HG02623 (cell line): ENCODE results near the gene PCYT1B.
A peak's percentile ranks its signal among the peaks of the same experiment; 100 is the strongest.

Experiments
- ATAC-seq: cut with Tn5 transposase; IDR thresholded peaks from one replicate; pipeline ENCODE4 v1.9.1; 2021; ENCODE audit warnings: moderate library complexity; ENCODE audit not compliant: unreplicated experiment

PCYT1B gene

DNA sequence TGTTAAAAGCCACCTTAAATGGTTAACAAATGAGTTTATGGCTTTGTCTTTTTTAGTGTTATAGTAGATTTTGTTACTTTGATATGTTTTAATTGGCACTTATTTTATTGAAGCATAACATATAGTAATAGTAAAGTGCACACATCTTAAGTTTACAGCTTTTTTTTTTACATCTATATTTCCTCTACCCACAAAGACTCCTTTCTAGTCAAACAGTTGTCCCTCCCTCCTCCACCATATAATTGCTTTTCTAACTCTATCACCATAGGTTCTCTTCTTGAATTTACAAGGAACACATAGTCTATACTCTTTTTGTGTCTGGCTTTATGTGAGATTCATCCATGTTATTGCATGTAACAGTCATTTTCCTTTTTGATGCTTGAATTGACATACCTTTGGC lies 110.6 kb downstream of the PCYT1B start:
- ATAC-seq: no peak

DNA sequence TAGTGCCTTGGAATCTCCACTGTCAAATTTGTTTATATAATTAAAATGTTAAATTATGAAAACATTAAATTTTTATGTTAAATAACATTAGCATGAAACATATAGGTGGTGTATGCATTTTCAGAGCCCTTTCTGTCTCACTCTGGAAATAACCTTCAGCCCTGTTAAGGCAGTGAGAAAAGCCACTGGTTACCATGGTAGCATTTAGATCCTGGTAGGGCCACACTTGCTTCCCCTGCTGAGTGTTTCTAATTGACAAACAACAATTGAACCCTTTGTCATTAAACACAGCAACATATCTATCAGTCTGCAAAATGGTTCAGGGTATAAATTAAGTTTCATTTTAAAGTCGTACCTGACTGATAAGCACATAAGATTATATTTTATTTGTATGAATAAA lies 118.5 kb downstream of the PCYT1B start:
- no peak for ATAC-seq

DNA sequence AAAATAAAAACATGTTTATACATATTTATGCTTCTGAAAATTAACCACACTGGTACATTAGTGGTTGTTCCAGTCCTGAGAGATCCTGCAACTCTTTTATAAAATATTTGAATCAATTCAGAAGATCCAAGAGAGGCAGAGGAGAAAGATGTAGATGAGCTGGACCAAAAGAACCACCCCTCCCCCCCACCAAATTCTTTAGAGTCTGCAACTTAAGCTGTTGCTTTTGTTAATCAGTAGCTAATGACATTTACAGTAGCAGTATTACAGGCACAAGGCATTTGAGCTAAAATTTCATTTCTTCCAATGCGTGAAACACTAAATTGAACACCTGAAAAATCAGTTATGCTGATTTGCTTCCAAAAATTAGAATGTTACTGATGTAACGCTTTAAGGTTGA lies 120.5 kb downstream of the PCYT1B start:
- no peak for ATAC-seq

DNA sequence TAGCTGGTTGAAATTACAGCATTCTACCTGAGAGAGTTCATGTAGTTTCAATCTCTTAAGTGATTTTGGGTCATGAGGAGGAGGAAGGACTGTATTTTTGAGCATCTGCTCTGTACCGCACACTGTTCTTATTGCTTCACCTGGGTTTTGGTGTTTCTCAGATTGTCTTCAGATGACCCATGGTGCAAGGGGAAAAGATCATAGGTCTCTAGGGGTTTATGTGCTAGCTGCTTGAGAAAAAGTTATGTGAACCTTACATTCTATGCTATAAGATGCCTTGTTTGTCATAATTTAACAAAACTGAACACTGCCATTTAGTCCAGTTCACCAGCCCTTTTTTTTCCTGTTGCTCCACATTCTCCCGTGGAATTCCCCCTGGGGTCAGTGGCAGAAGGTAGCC lies 121.7 kb downstream of the PCYT1B start:
- no peak for ATAC-seq

DNA sequence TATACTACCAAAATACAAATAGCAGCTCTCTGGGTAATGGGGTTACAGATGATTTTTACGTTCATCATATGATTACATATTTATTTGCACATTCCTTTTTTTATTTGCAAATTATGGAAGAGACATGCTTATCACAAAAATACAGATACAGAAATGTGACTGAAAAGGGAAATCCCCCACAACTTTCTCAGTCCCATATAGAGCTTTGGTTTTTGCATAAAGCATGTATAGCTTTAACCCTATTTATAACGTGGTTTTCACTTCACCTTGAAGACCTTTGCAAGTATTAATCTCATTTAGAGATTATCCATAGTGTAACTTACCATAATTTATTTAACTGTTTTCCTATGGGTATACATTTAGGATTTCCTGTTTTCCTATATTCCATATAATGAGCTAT lies 126.7 kb downstream of the PCYT1B start:
- no peak for ATAC-seq

DNA sequence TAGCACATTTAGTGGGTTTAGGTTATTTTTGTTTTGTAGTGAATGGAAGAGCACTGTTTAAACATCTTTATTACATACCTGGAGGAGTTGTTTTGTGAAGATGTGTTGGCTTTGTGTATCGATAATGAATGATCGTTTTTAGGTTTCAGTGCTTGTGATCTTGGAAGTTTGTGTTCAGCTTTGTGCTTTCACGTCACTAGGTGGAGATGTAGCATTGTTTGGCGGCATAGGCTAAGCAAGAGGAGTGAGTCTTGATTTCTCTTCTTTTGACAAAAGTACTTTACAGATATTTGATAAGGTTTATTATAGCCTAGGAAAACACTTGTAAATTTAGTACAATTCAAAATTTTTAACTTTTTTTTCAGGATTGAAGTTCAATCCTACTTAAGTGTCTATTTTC lies 131.7 kb downstream of the PCYT1B start:
- ATAC-seq: no peak

DNA sequence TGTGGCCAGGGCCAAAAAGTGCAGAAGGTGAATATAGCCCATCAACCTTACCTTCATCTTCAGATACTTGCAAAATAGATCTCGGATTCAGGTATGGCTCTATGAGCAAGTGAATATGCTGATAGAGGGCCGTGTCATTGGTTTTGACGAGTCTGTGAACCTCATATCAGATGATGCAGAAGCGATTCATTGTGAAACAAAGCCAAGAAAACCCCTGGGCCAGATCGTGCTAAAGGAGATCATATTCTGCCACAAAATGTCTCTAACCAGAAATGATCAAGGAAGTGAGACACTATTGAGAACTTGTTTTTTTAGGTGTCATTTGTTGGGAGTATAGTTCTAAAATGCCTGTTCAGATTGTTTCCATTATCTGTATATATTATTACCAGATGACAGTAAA lies 133.7 kb downstream of the PCYT1B start:
- peak; percentile 98 for ATAC-seq

DNA sequence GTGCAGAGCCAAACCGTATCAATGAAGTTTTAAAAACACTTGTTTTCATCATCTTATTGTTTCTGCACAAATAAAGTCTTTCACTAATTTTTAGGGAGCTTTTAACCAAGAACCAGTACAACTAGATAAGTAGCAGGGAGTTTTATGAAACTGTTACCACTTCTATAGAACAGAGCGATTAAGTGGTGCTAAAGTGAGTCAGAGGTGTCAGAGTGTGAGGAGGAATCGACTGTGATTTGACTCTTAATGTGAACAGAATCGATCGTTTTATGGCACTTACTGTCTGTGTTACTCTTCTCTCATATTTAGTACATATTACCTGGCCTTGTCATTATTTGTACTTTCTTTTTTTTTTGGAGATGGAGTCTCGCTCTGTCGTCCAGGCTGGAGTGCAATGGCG lies 138.8 kb downstream of the PCYT1B start:
- ATAC-seq: no peak
